ENCODE results near the gene ATP2C1.

ATP2C1 gene

GRCh38 chr3:130933801-130934345 lies 40.0 kb downstream of the ATP2C1 start:
- DNase-seq (ENCODE audit: low read depth) = no peak
- H3K4me3 ChIP-seq (ENCODE audit: low read depth, low read length) = no peak overlapping the region
- TF ChIP-seq POLR2A (IDR thresholded peaks at IDR 0.05; ENCODE audit: extremely low read depth, insufficient read length) (no peak), CTCF (IDR thresholded peaks at IDR 0.05; ENCODE audit: low read depth, low read length) (no peak), MAX (IDR thresholded peaks at IDR 0.05; ENCODE audit: low read depth, low read length) (no peak), MYC (IDR thresholded peaks at IDR 0.05; ENCODE audit: low read depth, low read length) (no peak)

GRCh38 chr3:130934442-130935089 lies 40.7 kb downstream of the ATP2C1 start:
- DNase-seq (ENCODE audit: low read depth) = no peak
- no peak overlapping the region for H3K4me3 ChIP-seq (ENCODE audit: low read depth, low read length)
- TF ChIP-seq MYC (IDR thresholded peaks at IDR 0.05; ENCODE audit: low read depth, low read length) (no peak), POLR2A (IDR thresholded peaks at IDR 0.05; ENCODE audit: extremely low read depth, insufficient read length) (no peak), MAX (IDR thresholded peaks at IDR 0.05; ENCODE audit: low read depth, low read length) (no peak), CTCF (IDR thresholded peaks at IDR 0.05; ENCODE audit: low read depth, low read length) (no peak)

GRCh38 chr3:130935761-130936492 lies 42.0 kb downstream of the ATP2C1 start:
- no peak overlapping the region for H3K4me3 ChIP-seq (ENCODE audit: low read depth, low read length)
- DNase-seq (ENCODE audit: low read depth) = no peak
- TF ChIP-seq CTCF (IDR thresholded peaks at IDR 0.05; ENCODE audit: low read depth, low read length) = no peak
- TF ChIP-seq POLR2A (IDR thresholded peaks at IDR 0.05; ENCODE audit: extremely low read depth, insufficient read length) = no peak
- TF ChIP-seq MYC (IDR thresholded peaks at IDR 0.05; ENCODE audit: low read depth, low read length) = no peak
- no peak for TF ChIP-seq MAX (IDR thresholded peaks at IDR 0.05; ENCODE audit: low read depth, low read length)

- H3K4me3 ChIP-seq (ENCODE audit: low read depth, low read length) = no peak overlapping the region
- TF ChIP-seq MYC (IDR thresholded peaks at IDR 0.05; ENCODE audit: low read depth, low read length) (no peak), POLR2A (IDR thresholded peaks at IDR 0.05; ENCODE audit: extremely low read depth, insufficient read length) (no peak), MAX (IDR thresholded peaks at IDR 0.05; ENCODE audit: low read depth, low read length) (no peak), CTCF (IDR thresholded peaks at IDR 0.05; ENCODE audit: low read depth, low read length) (no peak)
- no peak for DNase-seq (ENCODE audit: low read depth)
Observed at GRCh38 chr3:130939753-130940152, 45.9 kb downstream of the ATP2C1 start.

GRCh38 chr3:130941793-130942192 lies 47.9 kb downstream of the ATP2C1 start:
- H3K4me3 ChIP-seq (ENCODE audit: low read depth, low read length) = no peak overlapping the region
- TF ChIP-seq POLR2A (IDR thresholded peaks at IDR 0.05; ENCODE audit: extremely low read depth, insufficient read length) (no peak), CTCF (IDR thresholded peaks at IDR 0.05; ENCODE audit: low read depth, low read length) (no peak), MAX (IDR thresholded peaks at IDR 0.05; ENCODE audit: low read depth, low read length) (no peak), MYC (IDR thresholded peaks at IDR 0.05; ENCODE audit: low read depth, low read length) (no peak)
- no peak for DNase-seq (ENCODE audit: low read depth)

Measured in NB4 (cell line).